ENCODE measurements around the gene THSD8. TPM values are rescaled to one million over a fixed set of nuclear protein-coding genes. Genes with fewer than 3 reads are reported as not detected.
A peak's percentile ranks its signal among the peaks of the same experiment; 100 is the strongest.

The THSD8 gene
- 45.8 and 48.1 TPM in 2 replicates for total RNA-seq (2021)
- long read RNA-seq, partial matches to known transcripts = 2 of 2 reads
- long read RNA-seq, other reads (novel, unspliced or antisense) = 0 of 2 reads

DNA sequence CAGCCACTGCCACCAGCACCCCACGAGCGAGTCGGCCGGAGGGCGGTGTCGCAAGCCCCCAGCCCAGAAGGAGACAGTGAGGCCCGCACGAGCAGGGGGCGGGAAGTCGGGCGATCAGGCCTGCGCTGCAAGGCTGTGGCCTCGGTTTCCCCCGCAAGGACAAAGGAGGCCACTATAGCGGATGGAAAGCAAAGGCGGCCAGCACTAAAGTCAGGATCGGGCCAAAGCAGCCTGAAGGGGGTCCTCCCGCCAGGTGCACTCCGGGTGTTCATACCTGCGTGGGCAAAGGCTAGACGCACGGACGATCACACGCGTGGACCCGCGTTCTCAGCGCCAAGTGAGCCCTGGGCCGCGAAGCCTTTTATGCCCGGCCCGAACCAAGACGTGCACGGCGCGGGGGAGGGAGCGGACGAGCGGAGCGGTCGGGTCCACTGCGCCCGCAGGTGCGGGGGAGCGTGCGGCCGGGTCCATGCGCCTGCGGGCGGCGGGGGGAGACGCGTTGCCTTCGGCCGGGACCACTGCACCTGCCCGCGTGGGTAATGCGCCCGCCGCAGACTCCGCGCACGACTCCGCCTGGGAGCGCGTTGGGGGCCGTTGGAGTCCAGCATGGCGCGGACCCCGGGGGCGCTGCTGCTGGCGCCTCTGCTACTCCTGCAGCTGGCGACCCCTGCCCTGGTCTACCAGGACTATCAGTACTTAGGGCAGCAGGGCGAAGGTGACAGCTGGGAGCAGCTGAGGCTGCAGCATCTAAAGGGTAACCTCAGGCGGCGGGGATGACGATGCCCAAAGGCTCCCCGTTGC is at the start of gene THSD8, which contains the start of gene PRDX2:
TSS of gene THSD8 (plus strand) at position 604 of the 801 bp plus-strand sequence. CDS start at position 607, 3 bp downstream.
TSS of gene PRDX2 (minus strand) at position 335 of the 801 bp plus-strand sequence. CDS start 539 bp downstream, outside the sequence.
- H3K27ac ChIP-seq (ENCODE audit: insufficient read length, low read depth, low read length) = no peak within 1 kb of the TSS
- H3K36me3 Mint-ChIP-seq (ENCODE audit: insufficient read depth in 1 of 3, low read depth in 3 of 3) = peaks cover 11 to 44% (median 35%) of the 10 kb centered on the region in 3 experiments; a peak in 6 of 7 replicates

More for the DNA sequence above, at the start of gene THSD8, which contains the start of gene PRDX2:
- Histone ChIP-seq H3K18ac (ENCODE audit: insufficient read length, low read depth, low read length) (peak within 1 kb of the TSS; percentile 73), H3K23ac (ENCODE audit: insufficient read length, low read depth, low read length) (no peak within 1 kb of the TSS), H2BK120ac (ENCODE audit: low read depth, low read length, poor library complexity, severe bottlenecking) (no peak within 1 kb of the TSS), H3K14ac (ENCODE audit: insufficient read depth, low read length) (peak within 1 kb of the TSS; percentile 86), H2BK12ac (ENCODE audit: insufficient read length, low read depth, low read length) (no peak within 1 kb of the TSS), H3K27me3 (ENCODE audit: insufficient read depth, low read length) (no peaks in the 10 kb centered on the region), H2BK20ac (ENCODE audit: low read depth, low read length, poor library complexity, severe bottlenecking) (no peak within 1 kb of the TSS), H4K8ac (replicated peaks; ENCODE audit: insufficient read length, low read depth, low read length) (no peak within 1 kb of the TSS), H3K79me2 (ENCODE audit: insufficient read depth, low read length) (no peaks in the 10 kb centered on the region), H3K9ac (ENCODE audit: extremely low read depth, insufficient read length, low read length) (peak within 1 kb of the TSS; percentile 85), H3K4me2 (ENCODE audit: insufficient read depth, insufficient read length, low read length) (peak within 1 kb of the TSS; percentile 84), H3K79me1 (ENCODE audit: insufficient read depth, low read depth, low read length, poor library complexity, severe bottlenecking) (peaks cover 4% of the 10 kb centered on the region), H2BK15ac (ENCODE audit: low read depth, low read length) (no peak within 1 kb of the TSS), H3K56ac (ENCODE audit: insufficient read length, low read depth, low read length) (no peak within 1 kb of the TSS), H3K4ac (ENCODE audit: low read depth, low read length) (no peak within 1 kb of the TSS), H2BK5ac (ENCODE audit: insufficient read length, low read length) (no peak within 1 kb of the TSS), H4K5ac (ENCODE audit: insufficient read length, low read depth, low read length) (no peak within 1 kb of the TSS), H3T11ph (ENCODE audit: low read length) (no peak within 1 kb of the TSS), H3K23me2 (ENCODE audit: insufficient read length, low read depth, low read length, poor library complexity, severe bottlenecking) (peaks cover 24% of the 10 kb centered on the region), H4K20me1 (ENCODE audit: control insufficient read depth, insufficient read depth, insufficient read length) (no peaks in the 10 kb centered on the region), H2AK5ac (ENCODE audit: insufficient read length, low read length) (no peak within 1 kb of the TSS), H3K4me1 (ENCODE audit: insufficient read depth, low read length) (no peaks in the 10 kb centered on the region; the same call in 1 of the 2 replicates), H4K91ac (ENCODE audit: insufficient read length, low read depth, low read length) (no peak within 1 kb of the TSS), H2AFZ (ENCODE audit: low read length) (no peak within 1 kb of the TSS), H3K9me3 (ENCODE audit: control insufficient read depth, low read depth, low read length) (no peaks in the 10 kb centered on the region)
- DNase-seq = peak; percentile 77
- peak within 1 kb of the TSS in 1 of 3 experiments; percentile 81; a peak in 2 of 7 replicates for H3K27ac Mint-ChIP-seq
- peaks cover 6% of the 10 kb centered on the region for H3K27me3 Mint-ChIP-seq (ENCODE audit: low read depth)
- TF ChIP-seq, protein P1, sequence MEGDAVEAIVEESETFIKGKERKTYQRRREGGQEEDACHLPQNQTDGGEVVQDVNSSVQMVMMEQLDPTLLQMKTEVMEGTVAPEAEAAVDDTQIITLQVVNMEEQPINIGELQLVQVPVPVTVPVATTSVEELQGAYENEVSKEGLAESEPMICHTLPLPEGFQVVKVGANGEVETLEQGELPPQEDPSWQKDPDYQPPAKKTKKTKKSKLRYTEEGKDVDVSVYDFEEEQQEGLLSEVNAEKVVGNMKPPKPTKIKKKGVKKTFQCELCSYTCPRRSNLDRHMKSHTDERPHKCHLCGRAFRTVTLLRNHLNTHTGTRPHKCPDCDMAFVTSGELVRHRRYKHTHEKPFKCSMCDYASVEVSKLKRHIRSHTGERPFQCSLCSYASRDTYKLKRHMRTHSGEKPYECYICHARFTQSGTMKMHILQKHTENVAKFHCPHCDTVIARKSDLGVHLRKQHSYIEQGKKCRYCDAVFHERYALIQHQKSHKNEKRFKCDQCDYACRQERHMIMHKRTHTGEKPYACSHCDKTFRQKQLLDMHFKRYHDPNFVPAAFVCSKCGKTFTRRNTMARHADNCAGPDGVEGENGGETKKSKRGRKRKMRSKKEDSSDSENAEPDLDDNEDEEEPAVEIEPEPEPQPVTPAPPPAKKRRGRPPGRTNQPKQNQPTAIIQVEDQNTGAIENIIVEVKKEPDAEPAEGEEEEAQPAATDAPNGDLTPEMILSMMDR (conservative IDR thresholded peaks at IDR 0.05) = no peak; the same call in 2 of the 3 replicates
- no peaks in the 10 kb centered on the region; a peak in 1 of 5 replicates for H3K9me3 Mint-ChIP-seq
- peaks cover 16 to 20% of the 10 kb centered on the region in 2 experiments for H3K4me1 Mint-ChIP-seq
- H3K4me3 Mint-ChIP-seq = peak within 1 kb of the TSS; percentile 91 to 94
- WGBS (ENCODE audit: extremely low coverage, insufficient read length, low lambda C conversion rate) = no CpG with 5 or more reads among the region's 78 CpGs

Measured in H9 (cell line).